NOMO-1 (cell line): Measurements from ENCODE around the gene RAB40B.

Experiments
- DNase-seq, 2 experiments: peaks; one replicate each; lab custom pipeline; 2025; ENCODE audit not compliant: unreplicated experiment in 2 of 2; lab: John Stamatoyannopoulos, UW

The RAB40B gene

GRCh38 chr17:82693168-82693867, 5.2 kb downstream of the RAB40B start:
- DNase-seq = no peak

GRCh38 chr17:82692268-82692667, 6.2 kb downstream of the RAB40B start:
- DNase-seq = no peak

- DNase-seq = no peak
Measured at GRCh38 chr17:82691714-82692113, 6.8 kb downstream of the RAB40B start.

- DNase-seq = no peak
Measured at GRCh38 chr17:82690786-82691489, 7.6 kb downstream of the RAB40B start.

- no peak for DNase-seq
Measured at GRCh38 chr17:82689077-82689476, 9.4 kb downstream of the RAB40B start.

DNA sequence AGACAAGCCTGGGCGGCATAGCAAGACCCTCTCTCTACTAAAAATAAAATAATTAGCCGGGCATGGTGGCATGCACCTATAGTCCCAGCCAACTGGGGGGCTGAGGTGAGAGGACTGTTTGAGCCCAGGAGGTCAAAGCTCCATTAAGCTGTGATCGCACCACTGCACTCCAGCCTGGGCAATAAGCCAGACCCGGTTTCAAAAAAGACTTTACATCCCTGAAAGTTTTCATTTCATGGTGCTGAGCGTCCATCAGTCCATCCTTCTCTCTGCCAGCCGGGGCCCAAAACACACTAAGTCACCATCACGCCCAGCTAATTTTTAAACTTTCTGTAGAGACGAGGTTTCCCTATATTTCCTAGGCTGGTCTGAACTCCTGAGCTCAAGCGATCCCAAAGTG, 10.6 kb downstream of the RAB40B start:
- DNase-seq = no peak

DNA sequence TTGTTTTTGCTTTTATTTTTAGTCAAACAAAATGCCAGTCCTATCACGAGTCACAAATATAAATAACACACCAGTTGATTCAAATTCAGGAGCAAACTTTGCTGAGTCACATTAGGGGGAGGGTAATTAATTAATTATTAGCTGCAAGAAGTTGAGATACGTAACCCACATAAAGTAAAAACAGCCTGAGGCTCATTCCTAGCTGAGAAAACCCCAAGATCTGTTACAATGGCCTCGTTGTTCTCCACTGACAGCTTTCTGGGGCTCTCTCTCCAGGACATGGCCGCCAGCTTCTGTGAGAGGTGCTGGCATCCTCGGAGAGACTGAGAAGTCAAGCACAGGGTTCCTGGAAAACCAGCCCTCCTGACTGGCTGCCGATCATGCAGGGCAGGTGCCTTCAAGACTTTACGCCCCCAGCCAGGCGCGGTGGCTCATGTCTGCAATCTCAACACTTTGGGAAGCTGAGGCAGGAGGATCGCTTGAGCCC, 11.1 kb downstream of the RAB40B start:
- no peak for DNase-seq

GRCh38 chr17:82686366-82687324, 11.9 kb downstream of the RAB40B start:
- no peak for DNase-seq

DNA sequence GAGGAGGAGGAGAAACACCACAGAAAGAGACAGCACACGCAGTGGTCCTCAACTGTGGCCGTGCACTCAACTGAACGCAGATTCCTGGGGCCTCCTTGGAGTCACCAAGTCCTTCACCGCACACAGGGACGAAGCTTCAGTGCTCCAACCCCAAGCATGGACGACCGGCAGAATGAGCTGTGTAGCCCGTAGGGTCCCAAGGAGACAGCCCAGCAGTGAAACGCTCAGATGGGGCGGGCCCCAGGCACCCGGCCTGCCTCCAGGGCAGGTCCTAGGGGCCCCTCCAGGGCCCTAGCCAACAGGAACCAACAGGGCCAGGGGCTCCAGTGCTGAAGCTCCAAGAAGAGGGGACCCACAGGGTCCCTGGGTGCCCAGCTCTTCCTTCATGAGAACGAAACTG, 13.2 kb downstream of the RAB40B start:
- DNase-seq = no peak

GRCh38 chr17:82684228-82684841, 14.2 kb downstream of the RAB40B start:
- DNase-seq = no peak

- DNase-seq = no peak
Measured at GRCh38 chr17:82683534-82683933, 15.0 kb downstream of the RAB40B start.

- no peak for DNase-seq
Measured at GRCh38 chr17:82681547-82681946, 17.0 kb downstream of the RAB40B start.

GRCh38 chr17:82679586-82680465, 18.7 kb downstream of the RAB40B start:
- DNase-seq = no peak

DNA sequence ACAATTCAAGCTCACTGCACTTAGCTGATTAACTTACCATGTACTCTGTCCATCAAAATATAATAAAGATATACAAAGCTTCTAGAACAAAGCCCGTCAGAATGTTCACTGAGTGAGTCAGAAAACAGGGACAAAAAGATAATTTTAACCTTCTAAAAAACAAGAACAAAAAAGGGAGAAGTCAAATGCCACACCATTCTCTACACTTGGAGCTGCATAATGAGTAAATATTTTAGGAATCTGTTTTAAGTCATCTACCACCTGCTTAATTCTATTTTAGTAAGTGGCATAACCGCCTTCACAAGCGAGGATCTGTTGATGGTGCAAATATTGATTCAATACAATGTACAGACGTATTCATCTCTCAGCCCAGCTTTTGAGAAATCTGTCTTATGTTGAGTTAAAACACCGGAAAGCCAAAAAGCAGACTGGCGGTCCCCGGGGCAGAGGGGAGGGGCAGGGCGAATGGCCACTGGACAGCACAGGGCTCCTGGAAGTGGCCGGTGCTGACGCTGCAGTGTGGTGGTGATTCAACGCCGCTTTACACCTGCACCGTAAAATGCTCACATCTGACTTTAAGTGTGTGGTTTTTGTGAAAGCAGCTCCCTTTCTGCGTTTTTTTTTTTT, 20.1 kb downstream of the RAB40B start:
- peak; percentile 10 to 42 for DNase-seq

GRCh38 chr17:82677353-82677925, 21.1 kb downstream of the RAB40B start:
- DNase-seq = no peak

DNA sequence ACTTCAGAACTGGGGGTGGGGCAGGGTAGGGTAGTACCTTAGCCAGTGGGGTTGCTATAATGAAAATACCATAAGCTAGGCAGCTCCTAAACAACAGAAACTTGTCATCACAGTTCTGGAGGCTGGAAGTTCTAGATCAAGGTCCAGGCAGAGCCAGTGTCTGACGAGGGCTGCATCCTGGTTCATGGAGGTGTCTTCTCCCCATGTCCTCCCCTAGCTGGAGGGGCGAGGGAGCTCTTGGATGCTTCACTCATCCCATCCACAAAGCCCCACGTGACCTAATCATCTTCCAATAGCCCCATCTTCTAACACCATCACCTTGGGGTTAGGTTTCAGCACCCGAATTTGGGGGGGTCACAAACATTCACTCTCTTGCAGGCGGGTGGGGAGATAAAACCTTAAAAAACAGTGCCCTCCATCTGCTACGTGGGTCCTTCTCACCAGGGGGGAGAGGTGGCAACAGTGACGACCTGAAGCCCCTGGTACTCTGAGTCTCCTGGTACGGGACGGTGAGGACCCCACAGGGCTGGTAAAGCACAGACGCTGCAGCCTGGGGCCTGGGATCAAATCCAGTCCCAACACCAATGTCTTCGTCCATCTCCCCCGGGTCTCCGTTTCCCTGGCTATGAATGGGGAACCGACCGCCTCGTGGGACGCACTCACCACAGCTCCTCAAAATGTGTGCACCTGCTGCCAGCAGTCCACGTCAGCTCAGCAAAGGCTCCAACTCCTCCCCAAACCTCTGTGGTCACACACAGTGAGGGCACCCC, 22.8 kb downstream of the RAB40B start:
- no peak for DNase-seq

GRCh38 chr17:82674656-82675475, 23.6 kb downstream of the RAB40B start:
- DNase-seq = no peak
